Naive thymus-derived CD4-positive, alpha-beta T cell (primary cell): Measurements from ENCODE around the gene POFUT2. TPM values are rescaled to one million over a fixed set of nuclear protein-coding genes. Genes with fewer than 3 reads are reported as not detected.

ENCODE experiments used
- ATAC-seq: fragments of 150-1000 bp; cut with Tn5 transposase; 2 replicates; pipeline ENCODE4 v1.10.0; 2021; ENCODE audit warnings: mild to moderate bottlenecking, moderate library complexity
- CTCF ChIA-PET: fragments of 350-600 bp; sonication (Branson Sonifier 250); formaldehyde crosslinking; loops from one replicate; lab custom pipeline; 2021; ENCODE audit warnings: antibody characterized with exemption; lab: Charles Lee
- POLR2A ChIA-PET: fragments of 350-600 bp; sonication (Branson Sonifier 250); formaldehyde crosslinking; loops from one replicate; lab custom pipeline; 2021; ENCODE audit warnings: antibody characterized with exemption, inconsistent platforms; lab: Charles Lee
- DNase-seq, 9 donors: peaks; one replicate each; pipeline versions ENCODE4 v3.0.0 to v3.0.0-alpha.2; 2020 to 2022; ENCODE audit warnings: mixed read lengths in 1 of 9
- H3K27ac ChIP-seq: one replicate; pipeline ENCODE4 v1.7.0; 2013; ENCODE audit warnings: mild to moderate bottlenecking, low read depth, low read length, moderate library complexity
- H3K27me3 ChIP-seq, 2 donors: one replicate each; pipeline ENCODE4 v1.7.0; 2013; ENCODE audit warnings: low read length in 2 of 2, mild to moderate bottlenecking in 2 of 2, moderate library complexity in 2 of 2; ENCODE audit not compliant: control insufficient read depth in 2 of 2, insufficient read depth in 2 of 2
- H3K36me3 ChIP-seq, 3 experiments: 1 replicate in 2 of 3; 2 replicates in 1 of 3; pipeline ENCODE4 v1.7.0; 2013; ENCODE audit warnings: low read length in 3 of 3, mild to moderate bottlenecking in 3 of 3, moderate library complexity in 1 of 3; ENCODE audit not compliant: insufficient read depth in 3 of 3, control insufficient read depth in 2 of 3
- H3K4me1 ChIP-seq, 2 donors: one replicate each; pipeline ENCODE4 v1.7.0; 2013; ENCODE audit warnings: low read length in 2 of 2, mild to moderate bottlenecking in 2 of 2, moderate library complexity in 1 of 2; ENCODE audit not compliant: control insufficient read depth in 2 of 2, insufficient read depth in 2 of 2
- H3K4me3 ChIP-seq: 2 replicates; pipeline ENCODE4 v1.7.0; 2013; ENCODE audit warnings: mild to moderate bottlenecking, low read length
- H3K9me3 ChIP-seq, 3 experiments: 1 replicate in 2 of 3; 2 replicates in 1 of 3; pipeline ENCODE4 v1.7.0; 2013; ENCODE audit warnings: low read length in 3 of 3; ENCODE audit not compliant: control insufficient read depth in 2 of 3
- H3K27ac Mint-ChIP-seq, 9 donors: one replicate each; pipeline ENCODE4 v1.8.0; 2020 to 2022; ENCODE audit warnings: mixed read lengths in 9 of 9, mild to moderate bottlenecking in 8 of 9, moderate library complexity in 5 of 9, inconsistent platforms in 2 of 9
- H3K27me3 Mint-ChIP-seq, 5 donors: one replicate each; pipeline ENCODE4 v1.8.0; 2021 to 2022; ENCODE audit warnings: mixed read lengths in 5 of 5, mild to moderate bottlenecking in 1 of 5
- H3K36me3 Mint-ChIP-seq, 5 donors: one replicate each; pipeline ENCODE4 v1.8.0; 2020 to 2022; ENCODE audit warnings: mixed read lengths in 5 of 5, mild to moderate bottlenecking in 3 of 5, inconsistent platforms in 1 of 5
- H3K4me1 Mint-ChIP-seq, 7 donors: one replicate each; pipeline ENCODE4 v1.8.0; 2020 to 2022; ENCODE audit warnings: mixed read lengths in 7 of 7, mild to moderate bottlenecking in 3 of 7, inconsistent platforms in 1 of 7
- H3K4me3 Mint-ChIP-seq, 10 donors: one replicate each; pipeline ENCODE4 v1.8.0; 2020 to 2022; ENCODE audit warnings: mild to moderate bottlenecking in 10 of 10, mixed read lengths in 10 of 10, moderate library complexity in 6 of 10, inconsistent platforms in 2 of 10
- H3K9me3 Mint-ChIP-seq, 11 donors: one replicate each; pipeline ENCODE4 v1.8.0; 2020 to 2022; ENCODE audit warnings: mixed read lengths in 11 of 11, mild to moderate bottlenecking in 4 of 11, inconsistent platforms in 1 of 11, moderate library complexity in 1 of 11
- intact Hi-C, 2 donors: fragments of 100-400 bp; cut with micrococcal nuclease; formaldehyde crosslinking; loops; one replicate each; pipeline ENCODE4 v1.15.1; 2023
- polyA plus RNA-seq, 2 donors: library from polyadenylated mRNA; unstranded; fragments of 300-500 nt; fragmentation: Illumina TruSeq; gene quantifications; one replicate each; pipeline ENCODE4 v1.2.3, GENCODE V29; 2021
- total RNA-seq, 6 experiments: library from RNA in 5 of 6; stranded (reverse) in 5 of 6; gene quantifications; 1 replicate in 5 of 6; 2 replicates in 1 of 6; pipeline ENCODE4 v1.2.3 and lab custom pipeline; 2021 to 2026

Gene POFUT2
- total and polyA plus RNA-seq, 7 experiments from 2014 or later: 3.8 to 53.3 (median 45.3) TPM

GRCh38 chr21:45299026-45299863 is 11.6 kb upstream of the POFUT2 start:
- DNase-seq (no peak), ATAC-seq (no peak)
- H3K27me3 Mint-ChIP-seq: peaks cover 0 to 3% (median 0%) of the 10 kb centered on the region in 5 donors
- Histone ChIP-seq H3K4me3 (no peak overlapping the region), H3K36me3 (no peaks in the 10 kb centered on the region), H3K9me3 (no peaks in the 10 kb centered on the region), H3K4me1 (peaks cover 0 to 26% of the 10 kb centered on the region in 2 donors), H3K27me3 (no peaks in the 10 kb centered on the region), H3K27ac (no peak overlapping the region)
- H3K9me3 Mint-ChIP-seq: no peaks in the 10 kb centered on the region
- H3K27ac Mint-ChIP-seq: peak overlapping the region; percentile 14 to 90 (median 53)
- peaks cover 0 to 3% (median 0%) of the 10 kb centered on the region in 5 donors for H3K36me3 Mint-ChIP-seq
- CTCF ChIA-PET: no interaction called here
- intact Hi-C loops: loop anchor here in 1 of 2 donors (10.0 kb wide), 1 partner anchor 354 kb away; the partner anchor contains the start of gene SLX9
- H3K4me3 Mint-ChIP-seq: peak overlapping the region in 1 of 10 donors; percentile 12
- peaks cover 0 to 33% (median 16%) of the 10 kb centered on the region in 7 donors for H3K4me1 Mint-ChIP-seq
- POLR2A ChIA-PET: interaction anchor here (0.6 to 1.4 kb wide), 2 partner anchors 13 to 24 kb away, joined by 3 read pairs; no protein-coding TSS in a partner anchor

DNA sequence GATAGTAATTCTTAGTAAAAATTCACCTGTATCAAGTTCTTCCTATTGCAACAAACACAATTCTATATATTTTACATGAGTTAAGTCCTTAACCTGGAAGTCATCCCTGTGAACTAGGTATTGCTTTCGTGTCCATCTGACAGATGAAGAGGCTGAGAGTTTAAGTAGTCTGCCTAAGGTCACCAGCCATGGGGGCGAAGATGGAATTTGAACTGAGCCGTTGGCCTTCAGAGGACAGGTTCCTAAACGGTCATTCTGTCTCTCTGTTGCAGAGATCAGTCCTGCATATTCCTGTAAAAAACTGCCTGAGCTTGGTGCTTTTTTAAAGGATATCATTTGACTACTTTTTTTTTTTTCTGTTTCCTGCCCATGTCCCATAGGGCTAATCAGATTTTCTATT is 10.2 kb upstream of the POFUT2 start:
- no peaks in the 10 kb centered on the region for H3K9me3 ChIP-seq
- intact Hi-C loops: loop anchor here in 1 of 2 donors (10.0 kb wide), 1 partner anchor 353 kb away; the partner anchor contains the start of gene SLX9
- ChIA-PET CTCF (interaction anchor here (0.7 kb wide), 1 partner anchor 157 kb away, joined by 3 read pairs; no protein-coding TSS in a partner anchor), POLR2A (interaction anchor here (0.6 kb wide), 1 partner anchor 25 kb away, joined by 3 read pairs; no protein-coding TSS in a partner anchor)
- Mint-ChIP-seq H3K36me3 (peaks cover 0 to 3% (median 0%) of the 10 kb centered on the region in 5 donors), H3K27ac (peak overlapping the region in 3 of 9 donors; percentile 21 to 90 (median 65)), H3K9me3 (no peaks in the 10 kb centered on the region), H3K27me3 (peaks cover 0 to 3% (median 0%) of the 10 kb centered on the region in 5 donors), H3K4me1 (peaks cover 3 to 33% (median 24%) of the 10 kb centered on the region in 7 donors), H3K4me3 (no peak overlapping the region)
- no peak overlapping the region for H3K27ac ChIP-seq
- H3K27me3 ChIP-seq: no peaks in the 10 kb centered on the region
- peaks cover 6 to 23% of the 10 kb centered on the region in 2 donors for H3K4me1 ChIP-seq
- H3K36me3 ChIP-seq: no peaks in the 10 kb centered on the region
- H3K4me3 ChIP-seq: no peak overlapping the region
- DNase-seq: no peak
- no peak for ATAC-seq

DNA sequence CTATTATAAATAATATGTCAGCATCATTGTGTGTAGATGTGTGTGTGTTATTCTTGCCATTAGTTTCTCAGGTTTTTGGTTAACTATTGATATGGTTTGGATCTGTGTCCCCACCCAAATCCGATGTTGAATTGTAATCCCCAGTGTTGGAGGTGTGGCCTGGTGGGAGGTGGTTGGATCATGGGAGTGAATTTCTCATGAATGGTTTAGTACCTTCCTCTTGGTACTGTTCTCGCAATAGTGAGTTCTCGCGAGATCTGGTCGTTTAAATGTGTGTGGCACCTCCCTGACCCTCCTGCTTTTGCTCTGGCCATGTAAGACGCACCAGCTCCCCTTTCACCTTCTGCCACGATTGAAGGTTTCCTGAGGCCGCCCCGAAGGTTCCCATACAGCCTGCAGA is 9.6 kb upstream of the POFUT2 start:
- no peak for DNase-seq
- H3K27me3 Mint-ChIP-seq: peaks cover 0 to 3% (median 0%) of the 10 kb centered on the region in 5 donors
- H3K36me3 Mint-ChIP-seq: peaks cover 0 to 3% (median 0%) of the 10 kb centered on the region in 5 donors
- no peak overlapping the region for H3K4me3 ChIP-seq
- POLR2A ChIA-PET: no interaction called here
- no peak overlapping the region for H3K27ac ChIP-seq
- CTCF ChIA-PET: no interaction called here
- peaks cover 8 to 37% (median 29%) of the 10 kb centered on the region in 7 donors for H3K4me1 Mint-ChIP-seq
- no peaks in the 10 kb centered on the region for H3K9me3 Mint-ChIP-seq
- no peaks in the 10 kb centered on the region for H3K36me3 ChIP-seq
- H3K9me3 ChIP-seq: no peaks in the 10 kb centered on the region
- H3K27me3 ChIP-seq: no peaks in the 10 kb centered on the region
- peak overlapping the region in 4 of 9 donors; percentile 38 to 90 (median 54) for H3K27ac Mint-ChIP-seq
- intact Hi-C loops: loop anchor here in 1 of 2 donors (10.0 kb wide), 1 partner anchor 353 kb away; the partner anchor contains the start of gene SLX9
- peaks cover 12 to 23% of the 10 kb centered on the region in 2 donors for H3K4me1 ChIP-seq
- no peak for ATAC-seq
- no peak overlapping the region for H3K4me3 Mint-ChIP-seq

- ChIA-PET POLR2A (no interaction called here), CTCF (no interaction called here)
- Histone ChIP-seq H3K9me3 (no peaks in the 10 kb centered on the region), H3K36me3 (no peaks in the 10 kb centered on the region), H3K27me3 (no peaks in the 10 kb centered on the region), H3K4me1 (peaks cover 13 to 21% of the 10 kb centered on the region in 2 donors), H3K27ac (no peak overlapping the region), H3K4me3 (no peak overlapping the region)
- intact Hi-C loops: loop anchor here in 1 of 2 donors (10.0 kb wide), 1 partner anchor 352 kb away; the partner anchor contains the start of gene SLX9
- Mint-ChIP-seq H3K27ac (peak overlapping the region in 2 of 9 donors; percentile 26 to 51), H3K4me1 (peaks cover 9 to 35% (median 30%) of the 10 kb centered on the region in 7 donors), H3K27me3 (peaks cover 0 to 3% (median 0%) of the 10 kb centered on the region in 5 donors), H3K9me3 (no peaks in the 10 kb centered on the region), H3K4me3 (no peak overlapping the region), H3K36me3 (peaks cover 0 to 3% (median 0%) of the 10 kb centered on the region in 5 donors)
- ATAC-seq (no peak), DNase-seq (no peak)
Measured at GRCh38 chr21:45296638-45297037, 8.9 kb upstream of the POFUT2 start.

DNA sequence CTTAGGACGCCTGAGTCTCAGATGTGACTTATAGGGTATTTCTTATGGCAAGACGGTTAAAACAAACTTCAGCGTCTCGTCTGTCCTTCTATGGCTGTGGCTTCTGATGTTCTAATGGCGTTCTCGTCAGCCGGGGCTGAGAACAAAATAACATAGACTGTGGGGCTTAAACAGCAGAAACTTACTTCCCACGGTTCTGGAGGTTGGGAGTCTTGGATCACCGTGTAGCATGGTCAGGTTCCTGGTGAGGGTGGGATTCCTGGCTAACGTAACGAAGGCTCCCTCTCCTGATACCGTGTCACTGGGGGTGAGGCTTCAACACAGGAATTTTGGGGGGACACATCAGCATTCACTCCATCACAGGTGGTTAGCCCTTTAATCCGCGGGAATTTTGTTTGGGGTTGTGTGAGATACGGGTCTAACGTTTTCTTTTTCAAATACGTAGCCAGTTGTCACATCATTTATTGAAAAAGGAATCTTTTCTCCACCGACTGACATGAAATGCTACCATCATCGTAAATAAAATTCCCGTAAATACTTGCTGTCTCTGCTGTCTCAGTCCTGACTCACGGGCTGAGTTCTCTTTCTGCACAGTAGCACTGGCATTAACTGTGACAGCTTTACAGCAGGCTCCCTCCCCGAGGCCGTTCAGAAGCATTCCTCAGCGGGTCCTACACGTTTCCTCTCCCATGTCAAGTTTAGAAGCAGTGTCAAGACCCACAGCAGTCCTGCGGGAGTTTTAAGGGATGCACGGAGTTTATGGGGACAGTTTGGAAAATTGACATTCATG is 8.1 kb upstream of the POFUT2 start:
- no peaks in the 10 kb centered on the region for H3K36me3 ChIP-seq
- Mint-ChIP-seq H3K4me1 (peaks cover 9 to 37% (median 31%) of the 10 kb centered on the region in 7 donors), H3K4me3 (peak overlapping the region in 3 of 10 donors; percentile 40 to 63 (median 41)), H3K9me3 (no peaks in the 10 kb centered on the region), H3K27me3 (peaks cover 0 to 3% (median 0%) of the 10 kb centered on the region in 5 donors), H3K36me3 (peaks cover 0 to 3% (median 0%) of the 10 kb centered on the region in 5 donors), H3K27ac (peak overlapping the region in 7 of 9 donors; percentile 45 to 78 (median 63))
- intact Hi-C loops: loop anchor here in 1 of 2 donors (10.0 kb wide), 1 partner anchor 351 kb away; the partner anchor contains the start of gene SLX9
- no peak overlapping the region for H3K4me3 ChIP-seq
- POLR2A ChIA-PET: interaction anchor here (0.6 kb wide), 1 partner anchor 442 kb away, joined by 3 read pairs; no protein-coding TSS in a partner anchor
- peaks cover 13 to 16% of the 10 kb centered on the region in 2 donors for H3K4me1 ChIP-seq
- ATAC-seq: no peak
- DNase-seq: no peak
- H3K27me3 ChIP-seq: no peaks in the 10 kb centered on the region
- H3K27ac ChIP-seq: no peak overlapping the region
- CTCF ChIA-PET: no interaction called here
- H3K9me3 ChIP-seq: no peaks in the 10 kb centered on the region
